Left cardiac atrium (tissue), 4 donors: ENCODE results near the gene ATE1. TPM values are rescaled to one million over a fixed set of nuclear protein-coding genes. Genes with fewer than 3 reads are reported as not detected.
"Not testable (repeated sequence)": the region's sequence is repeated elsewhere in the genome, so short reads cannot be mapped to it uniquely, and the experiment has no call there.

Experiments used
- ATAC-seq, 2 donors: fragments of 200-7000 bp; cut with Tn5 transposase; one replicate each; pipeline ENCODE4 v1.9.1; 2020; ENCODE audit warnings: mild to moderate bottlenecking in 2 of 2, moderate library complexity in 2 of 2
- DNase-seq: peaks from one replicate; pipeline ENCODE4 v3.0.0-alpha.2; 2020
- intact Hi-C, 2 donors: fragments of 100-400 bp; cut with DNase I; formaldehyde crosslinking; loops; one replicate each; pipeline versions ENCODE4 v1.14.1 to v1.15.1; 2022 to 2023
- total RNA-seq, 2 donors: library from RNA; stranded (reverse); fragmentation: NEBNext Ultra II Directional; extraction: Animal tissue kit (Norgen Biotek cat#: 25700); gene quantifications; one replicate each; pipeline ENCODE4 v1.2.1, GENCODE V29; 2021
- donor health status: DM: no; HTN: yes; CAD: no.
- donor health status: DM: no; HTN: yes; CAD: no; lungs with severe emphysema.
- donor health status: DM: yes; HTN: yes; CAD: no.
- donor health status: Dilated cardiomyopathy.

Gene ATE1
- total RNA-seq, 2 donors from 2014 or later, result 37.8 to 47.7 TPM

GRCh38 chr10:121936295-121936694 is 8.5 kb upstream of the ATE1 start:
- ATAC-seq (no peak), DNase-seq (no peak)
- intact Hi-C loops, result no loop called here

- ATAC-seq (no peak), DNase-seq (no peak)
- intact Hi-C loops, result no loop called here
These were observed 7.9 kb upstream of the ATE1 start for GRCh38 chr10:121935702-121936101.

- not testable (repeated sequence) for DNase-seq, ATAC-seq
- intact Hi-C loops, result loop anchor here in 1 of 2 donors (5.0 kb wide), 1 partner anchor 42 kb away; no protein-coding TSS in a partner anchor
These were observed 2.6 kb upstream of the ATE1 start for GRCh38 chr10:121930268-121931085.

GRCh38 chr10:121929585-121930267 is 1.9 kb upstream of the ATE1 start:
- ATAC-seq, DNase-seq: not testable (repeated sequence)
- intact Hi-C loops, result loop anchor here in 1 of 2 donors (5.0 kb wide), 1 partner anchor 43 kb away; no protein-coding TSS in a partner anchor

GRCh38 chr10:121928528-121928884 is 675 bp upstream of the ATE1 start:
- intact Hi-C loops, result no loop called here
- ATAC-seq (peak in 1 of 2 donors; percentile 3), DNase-seq (no peak)

GRCh38 chr10:121927318-121927840 is 452 bp downstream of the ATE1 start:
- intact Hi-C loops, result no loop called here
- ATAC-seq (peak; percentile 62 to 77), DNase-seq (peak; percentile 68)

- ATAC-seq (no peak), DNase-seq (no peak)
- intact Hi-C loops, result no loop called here
These were observed 1.0 kb downstream of the ATE1 start for GRCh38 chr10:121926671-121927317.

GRCh38 chr10:121926157-121926556 is 1.7 kb downstream of the ATE1 start:
- intact Hi-C loops, result no loop called here
- no peak for ATAC-seq
- DNase-seq, result no peak

- no peak for DNase-seq
- intact Hi-C loops, result no loop called here
- peak in 1 of 2 donors; percentile 9 for ATAC-seq
These were observed 6.4 kb downstream of the ATE1 start for GRCh38 chr10:121921238-121921931.

GRCh38 chr10:121919666-121920065 is 8.2 kb downstream of the ATE1 start:
- intact Hi-C loops, result no loop called here
- DNase-seq (no peak), ATAC-seq (no peak)

GRCh38 chr10:121918800-121919199 is 9.0 kb downstream of the ATE1 start:
- ATAC-seq, intact Hi-C loops, DNase-seq: not testable (repeated sequence)

GRCh38 chr10:121914661-121915060 is 13.2 kb downstream of the ATE1 start:
- no peak for DNase-seq
- intact Hi-C loops, result no loop called here
- ATAC-seq, result peak; percentile 15 to 20

- intact Hi-C loops, result no loop called here
- ATAC-seq (peak; percentile 32 to 62), DNase-seq (no peak)
These were observed 16.5 kb downstream of the ATE1 start for GRCh38 chr10:121911421-121911697.

GRCh38 chr10:121910673-121911420 is 17.0 kb downstream of the ATE1 start:
- no peak for DNase-seq
- intact Hi-C loops, result no loop called here
- ATAC-seq, result no peak

GRCh38 chr10:121904888-121905287 is 22.9 kb downstream of the ATE1 start:
- intact Hi-C loops, result no loop called here
- DNase-seq (no peak), ATAC-seq (peak in 1 of 2 donors; percentile 17)

- DNase-seq, result no peak
- intact Hi-C loops, result no loop called here
- peak in 1 of 2 donors; percentile 61 for ATAC-seq
These were observed 27.2 kb downstream of the ATE1 start for GRCh38 chr10:121900443-121901174.

GRCh38 chr10:121899727-121900126 is 28.1 kb downstream of the ATE1 start:
- intact Hi-C loops, result loop anchor here in 1 of 2 donors (5.0 kb wide), 1 partner anchor 952 kb away; no protein-coding TSS in a partner anchor

GRCh38 chr10:121891103-121891502 is 36.7 kb downstream of the ATE1 start:
- intact Hi-C loops, result no loop called here
- DNase-seq (no peak), ATAC-seq (no peak)

More at GRCh38 chr10:121899727-121900126, 28.1 kb downstream of the ATE1 start:
- DNase-seq (no peak), ATAC-seq (no peak)
